SJCRH30 (cell line): Measurements from ENCODE around the gene SEMA6A. TPM values are rescaled to one million over a fixed set of nuclear protein-coding genes. Genes with fewer than 3 reads are reported as not detected.
A peak's percentile ranks its signal among the peaks of the same experiment; 100 is the strongest.

Source experiments
- DNase-seq, 2 experiments: peaks; one replicate each; pipeline ENCODE4 v3.0.0-alpha.2; 2015 to 2020
- H3K27ac ChIP-seq: fragments of 250-450 bp; sonication (Bioruptor Pico); 2 replicates; pipeline ENCODE4 v1.5.1; 2020; ENCODE audit warnings: mild to moderate bottlenecking, moderate library complexity
- H3K27me3 ChIP-seq: fragments of 250-450 bp; sonication (Bioruptor Pico); 2 replicates; pipeline ENCODE4 v1.5.1; 2020; ENCODE audit warnings: mild to moderate bottlenecking, moderate library complexity
- H3K36me3 ChIP-seq: fragments of 250-450 bp; sonication (Bioruptor Pico); 2 replicates; pipeline ENCODE4 v1.5.1; 2020; ENCODE audit warnings: mild to moderate bottlenecking, moderate library complexity
- H3K4me1 ChIP-seq: fragments of 250-450 bp; sonication (Bioruptor Pico); 2 replicates; pipeline ENCODE4 v1.5.1; 2020; ENCODE audit warnings: mild to moderate bottlenecking, moderate library complexity
- H3K4me3 ChIP-seq: fragments of 250-450 bp; sonication (Bioruptor Pico); 2 replicates; pipeline ENCODE4 v1.5.1; 2020; ENCODE audit warnings: mild to moderate bottlenecking, moderate library complexity
- H3K9me3 ChIP-seq: fragments of 250-450 bp; sonication (Bioruptor Pico); replicated peaks from 2 replicates; pipeline ENCODE4 v1.5.1; 2020; ENCODE audit warnings: mild to moderate bottlenecking, moderate library complexity
- total RNA-seq: library from RNA; depleted of rRNA; stranded (reverse); fragments of >200 nt; shearing (Covaris generic); gene quantifications from 2 replicates; pipeline ENCODE4 v1.2.3, GENCODE V29; 2014

The SEMA6A gene
- total RNA-seq, 1 experiment from 2014 or later = 63.2 TPM

- H3K4me3 ChIP-seq = no peak overlapping the region
- H3K36me3 ChIP-seq = no peaks in the 10 kb centered on the region
- H3K9me3 ChIP-seq = no peaks in the 10 kb centered on the region
- H3K27me3 ChIP-seq = no peaks in the 10 kb centered on the region
- no peak overlapping the region for H3K27ac ChIP-seq
- H3K4me1 ChIP-seq = peaks cover 40% of the 10 kb centered on the region
- DNase-seq = no peak
These were observed 137.8 kb downstream of the SEMA6A start for GRCh38 chr5:116436674-116437350.

DNA sequence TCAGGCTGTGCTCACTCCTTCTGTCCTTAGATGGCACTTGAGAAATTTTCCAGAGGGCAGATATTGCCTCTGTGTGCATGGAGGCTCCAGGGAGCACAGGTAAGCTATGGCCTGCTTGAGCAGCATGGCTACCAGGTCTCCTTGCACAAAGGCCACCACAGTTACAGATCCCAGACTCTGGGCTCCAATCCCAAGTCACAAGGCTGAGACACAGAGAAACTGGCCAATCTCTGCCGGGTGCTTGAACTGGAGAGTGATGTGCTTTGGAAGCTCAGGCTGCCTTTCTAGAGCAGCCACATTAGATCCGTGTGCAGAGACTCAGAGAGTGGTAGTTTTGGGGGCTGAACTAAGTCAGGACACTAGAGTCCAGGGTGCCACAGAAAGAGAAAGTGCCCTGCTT, 145.7 kb downstream of the SEMA6A start:
- Histone ChIP-seq H3K4me3 (no peak overlapping the region), H3K27me3 (no peaks in the 10 kb centered on the region), H3K9me3 (no peaks in the 10 kb centered on the region), H3K36me3 (no peaks in the 10 kb centered on the region), H3K27ac (no peak overlapping the region), H3K4me1 (peaks cover 13% of the 10 kb centered on the region; the same call in 1 of the 2 replicates)
- no peak for DNase-seq

- H3K27me3 ChIP-seq = no peaks in the 10 kb centered on the region
- peaks cover 13% of the 10 kb centered on the region; the same call in 1 of the 2 replicates for H3K4me1 ChIP-seq
- no peak overlapping the region for H3K27ac ChIP-seq
- no peaks in the 10 kb centered on the region for H3K9me3 ChIP-seq
- H3K4me3 ChIP-seq = no peak overlapping the region
- H3K36me3 ChIP-seq = no peaks in the 10 kb centered on the region
- no peak for DNase-seq
These were observed 146.2 kb downstream of the SEMA6A start for GRCh38 chr5:116428413-116428812.

GRCh38 chr5:116424951-116425350, 149.7 kb downstream of the SEMA6A start:
- Histone ChIP-seq H3K4me3 (no peak overlapping the region), H3K9me3 (no peaks in the 10 kb centered on the region), H3K27ac (no peak overlapping the region), H3K36me3 (no peaks in the 10 kb centered on the region), H3K4me1 (no peaks in the 10 kb centered on the region), H3K27me3 (no peaks in the 10 kb centered on the region)
- DNase-seq = no peak

DNA sequence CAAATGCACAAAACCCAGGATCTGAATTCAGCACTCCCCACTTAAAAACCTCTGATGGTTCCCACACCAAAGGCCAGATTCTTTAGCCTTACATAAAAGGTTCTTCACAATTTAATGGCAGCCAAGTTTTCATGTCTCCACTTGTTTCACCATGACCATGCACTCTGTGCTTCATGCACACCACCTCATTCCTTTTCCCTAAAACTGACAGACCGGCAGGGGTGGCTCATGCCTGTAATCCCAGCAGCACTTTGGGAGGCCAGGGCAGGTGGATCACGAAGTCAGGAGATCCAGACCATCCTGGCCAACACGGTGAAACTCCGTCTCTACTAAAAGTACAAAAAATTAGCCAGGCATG, 150.4 kb downstream of the SEMA6A start:
- H3K4me1 ChIP-seq = no peaks in the 10 kb centered on the region
- H3K27me3 ChIP-seq = no peaks in the 10 kb centered on the region
- H3K4me3 ChIP-seq = no peak overlapping the region
- DNase-seq = no peak
- H3K27ac ChIP-seq = no peak overlapping the region
- H3K36me3 ChIP-seq = no peaks in the 10 kb centered on the region
- no peaks in the 10 kb centered on the region for H3K9me3 ChIP-seq

GRCh38 chr5:116423587-116424257, 150.9 kb downstream of the SEMA6A start:
- H3K9me3 ChIP-seq = no peaks in the 10 kb centered on the region
- H3K4me1 ChIP-seq = no peaks in the 10 kb centered on the region
- no peaks in the 10 kb centered on the region for H3K36me3 ChIP-seq
- DNase-seq = no peak
- no peak overlapping the region for H3K27ac ChIP-seq
- H3K4me3 ChIP-seq = no peak overlapping the region
- H3K27me3 ChIP-seq = no peaks in the 10 kb centered on the region

DNA sequence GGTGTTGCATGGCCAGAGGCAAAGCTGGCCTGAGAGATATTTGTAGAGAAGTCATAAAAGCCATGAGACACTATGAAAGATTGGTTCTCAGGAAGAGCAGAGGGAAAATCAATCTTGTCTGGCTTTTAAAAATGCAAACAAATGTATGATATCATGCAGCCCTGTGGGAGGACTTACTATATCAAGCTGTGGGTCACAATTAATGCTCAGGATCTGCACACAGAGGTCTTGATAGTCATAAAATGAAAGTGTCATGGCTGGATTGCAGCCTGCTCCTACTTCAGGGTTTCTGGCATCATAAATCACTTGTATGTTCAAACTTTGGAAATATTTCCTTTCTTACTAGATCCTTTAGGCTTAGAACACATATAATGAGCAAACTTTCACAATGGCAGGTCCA, 151.5 kb downstream of the SEMA6A start:
- Histone ChIP-seq H3K4me1 (peaks cover 3% of the 10 kb centered on the region), H3K4me3 (no peak overlapping the region), H3K36me3 (no peaks in the 10 kb centered on the region), H3K27me3 (no peaks in the 10 kb centered on the region), H3K9me3 (no peaks in the 10 kb centered on the region), H3K27ac (no peak overlapping the region)
- DNase-seq = no peak

DNA sequence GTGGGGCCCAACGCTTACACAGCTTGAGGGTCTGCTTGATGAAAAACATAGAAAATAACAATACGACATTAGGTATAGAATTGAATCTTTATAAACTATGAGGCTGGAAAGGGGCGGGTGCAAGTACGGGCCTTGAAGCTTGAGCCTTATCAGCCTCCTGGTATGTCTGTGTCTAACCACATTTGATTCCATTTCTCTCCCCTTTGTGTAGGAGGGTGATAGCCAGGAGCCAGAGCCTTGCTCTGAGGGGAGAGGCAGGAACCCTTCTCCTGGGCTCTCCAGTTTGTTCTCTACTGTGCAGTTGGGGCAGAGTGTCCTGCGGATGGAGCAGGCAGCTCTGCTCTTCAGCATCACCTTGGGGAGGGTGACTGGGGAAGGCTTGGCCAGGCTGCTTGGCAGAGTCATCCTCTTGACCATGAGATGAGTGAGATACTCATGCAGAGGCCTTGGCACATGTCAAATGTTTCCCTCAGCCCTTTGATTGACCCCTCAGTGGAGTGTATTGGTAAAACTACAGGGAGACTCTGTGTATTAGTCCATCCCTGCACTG, 153.5 kb downstream of the SEMA6A start:
- Histone ChIP-seq H3K4me1 (peaks cover 13% of the 10 kb centered on the region), H3K27ac (no peak overlapping the region), H3K9me3 (no peaks in the 10 kb centered on the region), H3K36me3 (no peaks in the 10 kb centered on the region), H3K27me3 (no peaks in the 10 kb centered on the region), H3K4me3 (no peak overlapping the region)
- DNase-seq = no peak

DNA sequence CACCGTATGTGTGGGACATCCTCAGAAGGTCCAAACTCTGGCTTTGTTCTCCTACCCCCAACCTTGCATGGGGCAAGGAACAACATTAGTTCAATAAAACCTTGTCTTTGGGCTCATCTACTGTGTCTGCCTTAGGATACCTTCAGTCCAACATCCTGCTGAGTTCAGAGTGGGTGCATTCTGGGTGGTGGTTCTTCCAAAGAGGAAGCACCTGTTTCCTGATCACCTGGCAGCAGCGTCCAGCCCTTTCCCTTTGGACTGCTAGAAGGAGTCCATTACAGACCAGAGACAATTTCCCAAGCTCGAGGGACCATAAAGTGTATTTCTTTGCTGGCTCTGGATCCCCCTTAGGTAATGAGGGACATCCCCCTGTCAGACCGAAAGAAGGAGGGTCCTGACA, 154.1 kb downstream of the SEMA6A start:
- DNase-seq = no peak
- Histone ChIP-seq H3K9me3 (no peaks in the 10 kb centered on the region), H3K4me1 (peaks cover 13% of the 10 kb centered on the region), H3K27me3 (no peaks in the 10 kb centered on the region), H3K27ac (no peak overlapping the region), H3K4me3 (no peak overlapping the region), H3K36me3 (no peaks in the 10 kb centered on the region)

DNA sequence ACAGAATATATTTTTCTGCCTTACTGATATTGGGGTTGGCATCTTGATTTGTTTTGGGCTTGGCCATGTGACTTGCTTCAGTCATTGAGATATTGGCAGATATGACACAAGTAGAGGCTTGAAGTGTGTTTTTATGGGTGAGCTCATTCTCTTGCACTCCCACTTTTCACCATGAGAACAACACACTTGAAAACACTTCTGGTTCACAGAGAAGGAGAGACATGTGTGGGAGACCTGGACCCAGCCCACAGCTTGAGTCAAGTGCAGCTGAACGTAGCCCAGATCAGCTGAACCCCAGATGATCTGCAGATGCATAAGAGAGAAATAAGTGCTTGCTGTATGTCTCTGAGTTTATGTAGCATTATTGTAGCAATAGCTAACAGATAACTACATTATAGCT, 155.4 kb downstream of the SEMA6A start:
- no peak for DNase-seq
- Histone ChIP-seq H3K27me3 (no peaks in the 10 kb centered on the region), H3K27ac (no peak overlapping the region), H3K4me1 (peaks cover 13% of the 10 kb centered on the region), H3K4me3 (no peak overlapping the region), H3K36me3 (no peaks in the 10 kb centered on the region), H3K9me3 (no peaks in the 10 kb centered on the region)

DNA sequence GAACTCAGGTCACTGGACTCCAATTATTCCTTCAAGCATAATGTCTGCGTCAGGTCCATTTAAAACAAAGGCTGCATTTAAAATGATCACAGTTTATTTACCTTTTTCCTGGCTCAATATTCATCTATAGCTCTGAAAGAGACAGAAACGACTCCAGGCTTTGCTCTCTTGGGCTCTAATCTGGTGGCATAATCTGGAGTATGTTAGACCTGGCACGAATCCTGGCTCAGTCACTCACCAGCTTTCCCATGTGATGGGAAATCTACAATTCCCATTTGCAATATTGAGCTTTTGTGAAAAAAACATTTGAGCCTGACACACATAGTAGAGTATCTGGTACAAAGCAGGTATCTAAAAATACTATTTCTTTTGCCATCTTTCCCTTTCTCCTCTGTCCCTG, 155.8 kb downstream of the SEMA6A start:
- no peak for DNase-seq
- H3K36me3 ChIP-seq = no peaks in the 10 kb centered on the region
- no peak overlapping the region for H3K4me3 ChIP-seq
- peaks cover 13% of the 10 kb centered on the region for H3K4me1 ChIP-seq
- H3K9me3 ChIP-seq = no peaks in the 10 kb centered on the region
- no peak overlapping the region for H3K27ac ChIP-seq
- no peaks in the 10 kb centered on the region for H3K27me3 ChIP-seq

- Histone ChIP-seq H3K27me3 (no peaks in the 10 kb centered on the region), H3K4me3 (no peak overlapping the region), H3K9me3 (no peaks in the 10 kb centered on the region), H3K4me1 (peaks cover 13% of the 10 kb centered on the region), H3K36me3 (no peaks in the 10 kb centered on the region), H3K27ac (no peak overlapping the region)
- DNase-seq = peak in 1 of 2 experiments; percentile 52
These were observed 156.6 kb downstream of the SEMA6A start for GRCh38 chr5:116418016-116418415.

- Histone ChIP-seq H3K27ac (no peak overlapping the region), H3K36me3 (no peaks in the 10 kb centered on the region), H3K4me1 (peaks cover 18% of the 10 kb centered on the region), H3K27me3 (no peaks in the 10 kb centered on the region), H3K9me3 (no peaks in the 10 kb centered on the region), H3K4me3 (no peak overlapping the region)
- DNase-seq = no peak
These were observed 158.6 kb downstream of the SEMA6A start for GRCh38 chr5:116415989-116416388.

- Histone ChIP-seq H3K4me3 (no peak overlapping the region), H3K9me3 (no peaks in the 10 kb centered on the region), H3K36me3 (no peaks in the 10 kb centered on the region), H3K27ac (no peak overlapping the region), H3K4me1 (peaks cover 26% of the 10 kb centered on the region), H3K27me3 (no peaks in the 10 kb centered on the region)
- no peak for DNase-seq
These were observed 159.4 kb downstream of the SEMA6A start for GRCh38 chr5:116415182-116415581.

DNA sequence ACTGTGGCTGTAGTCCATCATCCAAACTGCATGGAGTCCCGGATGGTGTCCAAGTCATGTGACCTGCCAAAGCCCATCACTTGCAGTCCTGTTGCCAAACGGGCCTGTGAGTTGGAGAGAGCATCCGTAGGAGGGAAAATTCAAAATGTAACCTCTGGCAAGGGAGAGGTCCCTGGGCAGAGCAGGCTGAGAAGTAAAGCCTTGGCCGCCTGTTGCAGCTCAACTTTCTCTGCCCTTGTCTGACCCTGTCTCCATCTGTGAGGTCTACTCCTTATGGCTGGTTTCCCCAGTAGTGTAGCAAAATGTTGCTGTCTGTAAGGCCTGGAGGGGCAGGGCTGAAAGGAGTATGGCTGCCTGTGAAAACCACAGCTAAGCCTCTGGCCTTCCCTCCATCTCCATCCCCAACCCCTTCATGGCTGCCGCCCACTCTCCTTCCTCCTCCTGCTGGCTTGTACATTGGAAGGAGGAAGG, 163.5 kb downstream of the SEMA6A start:
- Histone ChIP-seq H3K27me3 (no peaks in the 10 kb centered on the region), H3K36me3 (no peaks in the 10 kb centered on the region), H3K4me1 (peaks cover 22% of the 10 kb centered on the region), H3K4me3 (no peak overlapping the region), H3K27ac (no peak overlapping the region), H3K9me3 (no peaks in the 10 kb centered on the region)
- peak in 1 of 2 experiments; percentile 50 for DNase-seq
